GM12872 (cell line): Measurements from ENCODE around the gene NPAS3.

Experiments
- CTCF ChIP-seq: IDR thresholded peaks from 3 replicates; pipeline ENCODE4 v1.5.1; 2011; ENCODE audit warnings: low read depth, mild to moderate bottlenecking, low read length, moderate library complexity; ENCODE audit not compliant: insufficient read depth

NPAS3 gene

DNA sequence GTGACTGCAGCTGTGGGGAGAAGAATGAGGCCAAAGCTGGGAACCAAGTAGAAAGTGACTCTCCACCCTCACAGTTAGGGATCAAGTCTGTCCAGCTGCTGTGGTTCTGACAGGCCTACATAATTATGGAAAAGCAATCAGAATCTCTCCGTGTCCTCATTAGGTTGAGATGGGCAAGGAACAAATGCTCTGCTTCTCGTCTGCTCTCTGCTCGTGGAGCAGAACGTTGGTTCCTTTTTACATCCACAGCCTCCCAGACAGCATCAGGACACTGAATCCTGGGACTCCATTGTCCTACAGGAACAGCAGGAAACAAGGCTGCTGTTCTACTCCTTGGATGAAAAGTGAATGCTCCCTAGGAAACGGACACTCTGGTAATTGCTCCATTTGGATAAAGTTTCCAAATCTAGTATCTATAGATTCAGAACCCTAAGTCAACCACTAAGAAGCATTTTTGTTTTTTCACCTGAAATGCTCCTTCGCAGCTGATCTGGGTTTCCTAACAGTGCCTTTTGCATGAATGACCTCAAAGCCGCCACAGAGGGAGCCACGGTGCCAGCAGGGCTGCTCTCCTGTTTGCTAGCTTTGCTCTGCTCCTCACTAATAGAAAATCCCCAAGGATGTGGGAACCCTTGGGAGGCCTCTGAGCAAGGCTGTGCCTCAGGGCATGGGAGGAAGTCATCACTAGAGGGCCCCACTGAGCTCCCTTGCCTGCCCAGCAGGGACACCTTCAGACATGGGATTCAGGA is 910.2 kb downstream of the NPAS3 start:
- TF ChIP-seq CTCF, result peak; percentile 78

DNA sequence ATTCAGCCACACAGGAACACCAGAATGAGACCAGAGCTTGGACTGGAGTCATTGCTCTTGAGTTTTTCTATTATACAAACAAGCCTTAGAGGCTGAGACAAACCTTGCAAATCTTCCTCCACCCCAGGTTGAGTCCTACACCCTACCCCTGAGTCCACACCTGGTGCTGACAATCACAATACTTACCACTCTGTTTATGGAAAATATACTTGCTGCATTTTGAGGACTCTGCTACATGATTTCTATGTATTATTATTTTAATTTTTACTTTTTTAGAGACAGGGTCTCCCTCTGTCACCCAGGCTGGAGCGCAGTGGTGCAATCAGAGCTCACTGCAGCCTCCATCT is 910.7 kb downstream of the NPAS3 start:
- TF ChIP-seq CTCF, result no peak

DNA sequence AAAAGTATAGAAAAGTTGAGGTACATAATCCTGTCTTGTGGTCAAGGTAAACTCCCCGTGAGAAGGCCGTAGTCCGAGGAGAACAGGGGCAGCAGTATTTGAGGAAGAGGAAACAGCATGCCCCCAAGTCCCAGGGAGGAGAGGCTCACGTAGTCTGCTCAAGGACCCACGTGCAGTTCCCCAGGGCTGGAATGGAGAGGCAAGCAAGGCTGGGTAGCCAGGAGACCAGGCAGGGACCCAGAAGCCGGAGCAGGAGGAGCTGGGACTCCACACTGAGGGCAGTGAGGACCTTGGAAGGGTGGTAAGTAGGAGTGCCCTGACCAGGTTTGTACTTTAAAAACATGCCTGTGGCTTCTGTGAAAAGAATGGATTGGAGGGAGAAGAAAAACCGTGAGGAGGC is 912.1 kb downstream of the NPAS3 start:
- TF ChIP-seq CTCF, result no peak

DNA sequence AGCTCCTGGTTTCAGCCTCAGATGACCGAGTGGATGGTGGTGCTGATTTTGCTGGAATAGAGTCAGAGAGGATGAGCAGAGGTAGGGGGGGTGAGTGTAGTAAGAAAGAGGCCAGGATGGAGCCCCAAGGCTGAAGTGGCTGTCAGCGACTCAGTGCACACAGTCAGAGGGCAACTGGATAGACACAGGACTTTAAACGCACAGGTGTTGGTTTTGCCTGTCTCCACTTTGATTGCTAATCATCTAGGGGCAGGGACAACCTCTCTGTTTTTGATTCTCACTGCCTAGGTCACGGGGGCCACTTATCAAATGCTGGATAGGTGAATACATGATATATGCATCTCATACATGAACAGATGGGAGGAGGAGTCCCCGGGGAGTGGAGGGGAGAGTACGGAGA is 912.7 kb downstream of the NPAS3 start:
- no peak for TF ChIP-seq CTCF

- TF ChIP-seq CTCF, result no peak
These were observed 913.3 kb downstream of the NPAS3 start for GRCh38 chr14:33851931-33852330.
